HG03432 (cell line): ENCODE measurements around the gene DENND1A.

ENCODE experiments used
- ATAC-seq: cut with Tn5 transposase; IDR thresholded peaks from one replicate; pipeline ENCODE4 v1.9.1; 2021; ENCODE audit warnings: mild to moderate bottlenecking, moderate library complexity; ENCODE audit not compliant: unreplicated experiment

DENND1A gene

GRCh38 chr9:123350590-123351310 is 579.2 kb downstream of the DENND1A start:
- no peak for ATAC-seq

- peak; percentile 53 for ATAC-seq
Observed at GRCh38 chr9:123349691-123350480, 580.0 kb downstream of the DENND1A start.

GRCh38 chr9:123349033-123349432 is 580.9 kb downstream of the DENND1A start:
- ATAC-seq, result no peak

GRCh38 chr9:123348317-123348992 is 581.5 kb downstream of the DENND1A start:
- ATAC-seq, result no peak

- no peak for ATAC-seq
Observed at GRCh38 chr9:123347289-123348060, 582.5 kb downstream of the DENND1A start.

GRCh38 chr9:123346826-123347225 is 583.1 kb downstream of the DENND1A start:
- ATAC-seq, result no peak

GRCh38 chr9:123346026-123346425 is 583.9 kb downstream of the DENND1A start:
- no peak for ATAC-seq

- no peak for ATAC-seq
Observed at GRCh38 chr9:123345567-123345955, 584.4 kb downstream of the DENND1A start.

- ATAC-seq, result no peak
Observed at GRCh38 chr9:123344192-123344949, 585.6 kb downstream of the DENND1A start.

- peak; percentile 34 for ATAC-seq
Observed at GRCh38 chr9:123343443-123344191, 586.3 kb downstream of the DENND1A start.

GRCh38 chr9:123342247-123342646 is 587.7 kb downstream of the DENND1A start:
- no peak for ATAC-seq

- no peak for ATAC-seq
Observed at GRCh38 chr9:123341816-123342215, 588.1 kb downstream of the DENND1A start.

- ATAC-seq, result peak; percentile 49
Observed at GRCh38 chr9:123339666-123340510, 590.0 kb downstream of the DENND1A start.

GRCh38 chr9:123338710-123339665 is 590.9 kb downstream of the DENND1A start:
- ATAC-seq, result peak; percentile 71

GRCh38 chr9:123337971-123338370 is 592.0 kb downstream of the DENND1A start:
- no peak for ATAC-seq

GRCh38 chr9:123336959-123337358 is 593.0 kb downstream of the DENND1A start:
- ATAC-seq, result no peak

- no peak for ATAC-seq
Observed at GRCh38 chr9:123336449-123336848, 593.5 kb downstream of the DENND1A start.

- no peak for ATAC-seq
Observed at GRCh38 chr9:123335986-123336329, 594.0 kb downstream of the DENND1A start.
